HK-2 (cell line): ENCODE measurements around the gene ZNF639.
"Not testable (repeated sequence)": the region's sequence is repeated elsewhere in the genome, so short reads cannot be mapped to it uniquely, and the experiment has no call there.

ENCODE experiments used
- DNase-seq: peaks from one replicate; pipeline ENCODE4 v3.0.0-alpha.2; 2018; ENCODE audit not compliant: unreplicated experiment

Gene ZNF639

GRCh38 chr3:179322286-179323196 is at the start of gene ZNF639:
ZNF639 (plus strand) TSS chr3:179323031; CDS start chr3:179328294, 5,263 bp downstream.
- DNase-seq = peak; percentile 89

- DNase-seq = not testable (repeated sequence)
These were observed 48.4 kb upstream of the ZNF639 start for GRCh38 chr3:179274434-179274833.

- no peak for DNase-seq
These were observed 46.8 kb upstream of the ZNF639 start for GRCh38 chr3:179276001-179276400.

GRCh38 chr3:179276743-179277142 is 46.1 kb upstream of the ZNF639 start:
- DNase-seq = no peak

GRCh38 chr3:179278151-179278550 is 44.7 kb upstream of the ZNF639 start:
- no peak for DNase-seq

DNA sequence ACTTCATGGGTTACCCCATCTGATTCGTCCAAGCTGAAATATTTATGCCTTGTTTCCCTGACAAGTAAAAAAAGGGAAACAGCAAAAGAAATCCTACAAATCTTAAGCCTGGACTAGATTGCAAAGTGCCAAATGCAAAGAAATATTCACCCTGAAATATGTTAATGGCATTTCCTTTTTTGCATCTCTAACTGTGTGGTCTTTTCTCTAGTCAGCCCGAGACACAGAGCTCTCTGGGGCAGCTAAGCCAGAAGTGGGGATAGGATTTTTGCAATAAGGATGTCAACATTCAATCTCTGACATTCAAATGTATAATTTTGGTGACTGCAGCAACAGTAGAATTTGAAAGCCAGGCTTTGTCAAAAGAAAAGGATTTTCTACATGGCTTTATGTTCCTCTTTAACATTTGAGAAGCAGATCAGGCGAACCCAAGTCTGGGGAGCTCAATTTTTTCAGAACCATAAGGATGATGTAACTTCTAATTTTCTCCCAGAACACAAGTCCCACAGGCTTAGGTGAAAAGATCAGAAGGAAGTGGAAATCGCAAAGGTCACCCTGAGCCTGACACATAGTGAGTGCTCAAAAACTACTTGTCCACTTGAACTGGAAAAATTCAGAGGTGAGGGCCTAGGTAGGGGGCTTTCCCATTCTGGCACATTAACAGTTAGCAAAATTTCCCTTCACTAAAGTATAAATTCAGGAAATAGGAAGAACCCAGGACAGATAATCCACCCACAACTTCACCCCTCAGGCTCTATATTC is 43.7 kb upstream of the ZNF639 start:
- DNase-seq = no peak

- no peak for DNase-seq
These were observed 43.0 kb upstream of the ZNF639 start for GRCh38 chr3:179279837-179280236.

- DNase-seq = no peak
These were observed 41.0 kb upstream of the ZNF639 start for GRCh38 chr3:179281825-179282224.

GRCh38 chr3:179286331-179286730 is 36.5 kb upstream of the ZNF639 start:
- DNase-seq = no peak

DNA sequence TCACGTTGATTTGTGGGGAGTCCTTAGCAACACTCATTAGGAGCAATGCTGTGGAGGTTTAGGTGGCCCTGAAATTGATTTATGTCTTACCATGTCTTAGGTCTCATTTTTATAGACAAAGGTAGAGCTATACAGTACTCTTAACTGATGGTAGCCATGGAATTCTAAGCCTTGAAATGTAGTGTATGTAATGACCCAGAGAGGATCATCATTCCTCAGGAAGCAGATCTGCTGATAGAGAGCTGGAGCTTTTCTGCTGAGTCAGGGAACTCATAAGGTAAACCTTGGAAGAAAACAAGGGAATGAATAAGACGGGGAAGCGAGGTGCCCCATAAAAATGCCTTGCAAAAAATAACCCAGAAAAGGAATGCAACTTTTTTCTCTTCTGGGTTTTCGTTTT is 34.0 kb upstream of the ZNF639 start:
- no peak for DNase-seq

- DNase-seq = no peak
These were observed 33.5 kb upstream of the ZNF639 start for GRCh38 chr3:179289295-179289694.

DNA sequence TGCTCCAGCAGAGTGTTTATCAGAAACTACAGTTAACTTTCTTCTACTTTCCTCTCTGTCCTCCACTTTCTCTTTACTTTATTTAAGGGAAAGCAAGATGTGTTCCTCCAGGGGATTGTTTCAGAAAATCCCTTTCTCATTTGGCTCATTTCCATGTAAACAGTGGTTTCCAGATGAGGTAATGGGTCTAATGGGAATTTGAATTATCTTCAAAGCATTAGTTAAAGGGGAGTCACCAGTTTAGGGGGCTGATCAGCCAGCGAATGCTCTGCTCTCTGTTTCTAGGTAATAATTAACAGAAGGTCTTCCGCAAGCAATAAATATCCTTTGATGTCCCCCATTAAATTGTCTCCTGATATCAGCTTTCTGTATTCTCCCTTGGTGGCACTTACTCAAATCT is 30.4 kb upstream of the ZNF639 start:
- no peak for DNase-seq

GRCh38 chr3:179297971-179298725 is 24.7 kb upstream of the ZNF639 start:
- DNase-seq = no peak

GRCh38 chr3:179299316-179299715 is 23.5 kb upstream of the ZNF639 start:
- DNase-seq = no peak

GRCh38 chr3:179299999-179300613 is 22.7 kb upstream of the ZNF639 start:
- no peak for DNase-seq

GRCh38 chr3:179301645-179302044 is 21.2 kb upstream of the ZNF639 start:
- no peak for DNase-seq

DNA sequence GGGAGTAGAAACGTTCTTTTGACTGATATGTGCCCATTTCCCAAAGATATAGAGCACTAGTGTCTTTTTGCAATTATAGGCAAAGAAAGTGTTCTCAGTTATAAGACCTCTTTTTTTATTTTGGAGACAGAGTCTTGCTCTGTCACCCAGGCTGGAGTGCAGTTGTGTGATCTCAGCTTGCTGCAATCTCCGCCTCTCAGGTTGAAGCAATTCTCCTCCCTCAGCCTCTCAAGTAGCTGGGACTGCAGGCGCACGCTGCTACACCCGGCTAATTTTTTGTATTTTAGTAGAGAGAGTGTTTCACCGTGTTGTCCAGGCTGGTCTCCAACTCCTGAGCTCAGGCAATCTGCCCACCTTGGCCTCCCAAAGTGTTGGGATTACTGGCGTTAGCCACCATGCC is 20.7 kb upstream of the ZNF639 start:
- no peak for DNase-seq

GRCh38 chr3:179304605-179305004 is 18.2 kb upstream of the ZNF639 start:
- DNase-seq = no peak

GRCh38 chr3:179307362-179307761 is 15.5 kb upstream of the ZNF639 start:
- DNase-seq = not testable (repeated sequence)

- DNase-seq = no peak
These were observed 14.8 kb upstream of the ZNF639 start for GRCh38 chr3:179308001-179308400.

- no peak for DNase-seq
These were observed 13.4 kb upstream of the ZNF639 start for GRCh38 chr3:179309225-179310078.
